Left renal cortex interstitium (tissue), 4 donors: ENCODE results near the gene TMEM132C. TPM values are rescaled to one million over a fixed set of nuclear protein-coding genes. Genes with fewer than 3 reads are reported as not detected.
"Not testable (repeated sequence)": the region's sequence is repeated elsewhere in the genome, so short reads cannot be mapped to it uniquely, and the experiment has no call there.

ENCODE experiments used
- DNase-seq, 4 donors: peaks; one replicate each; pipeline ENCODE4 v3.0.0-alpha.2; 2013; ENCODE audit warnings: low read depth in 4 of 4, low spot score in 2 of 4, missing footprints in 1 of 4
- polyA plus RNA-seq, 4 donors: library from polyadenylated mRNA; unstranded; fragments of 120-200 nt; gene quantifications; one replicate each; pipeline ENCODE4 v1.2.1, GENCODE V29; 2013; ENCODE audit not compliant: insufficient read length in 4 of 4

The TMEM132C gene
- 1 to 10 TPM; 1.9 to 3.8 (median 2.4) TPM for polyA plus RNA-seq

DNA sequence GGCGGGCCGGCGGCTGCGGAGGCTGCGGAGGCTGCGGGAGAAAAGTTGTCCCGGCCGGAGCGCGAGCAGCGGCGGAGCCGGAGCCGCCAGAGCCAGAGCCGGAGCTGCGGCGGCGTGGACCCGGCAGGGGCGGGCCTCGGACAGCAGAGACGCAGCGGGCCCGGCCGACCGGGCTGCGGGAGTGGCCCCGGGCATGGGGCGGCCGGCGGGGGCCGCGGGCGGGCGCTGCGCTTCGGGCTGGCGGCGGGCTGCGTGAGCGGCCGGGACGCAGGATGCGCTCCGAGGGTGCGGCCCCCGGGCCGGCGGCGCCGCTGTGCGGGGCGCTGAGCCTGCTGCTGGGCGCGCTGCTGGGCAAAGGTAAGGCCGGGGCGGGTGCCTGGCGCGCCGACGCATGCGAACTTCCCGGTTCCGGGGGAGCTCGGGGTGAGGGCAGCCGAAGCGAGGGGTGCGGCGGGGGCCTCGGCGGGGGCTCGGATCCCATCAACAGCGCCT, at the start of gene TMEM132C:
Gene TMEM132C (plus strand): TSS at position 40 of the 492 bp plus-strand sequence. CDS start 233 bp downstream, at position 273.
- DNase-seq, result no peak

DNA sequence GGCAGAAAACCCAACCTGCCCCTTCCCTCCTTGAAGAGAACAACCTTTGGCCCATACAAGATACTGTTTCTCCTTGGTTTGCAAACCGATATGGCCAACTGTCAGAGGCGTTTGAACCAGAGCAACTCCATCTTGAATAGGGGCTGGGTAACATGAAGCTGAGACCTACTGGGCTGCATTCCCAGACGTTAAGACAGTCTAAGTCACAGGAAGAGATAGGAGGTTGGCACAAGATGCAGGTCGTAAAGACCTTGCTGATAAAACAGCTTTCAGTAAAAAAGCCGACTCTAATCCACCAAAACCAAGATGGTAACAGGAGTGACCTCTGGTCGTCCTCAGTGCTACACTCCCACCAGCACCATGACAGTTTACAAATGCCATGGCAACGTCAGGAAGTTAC, 42.7 kb upstream of the TMEM132C start:
- DNase-seq, result no peak

DNA sequence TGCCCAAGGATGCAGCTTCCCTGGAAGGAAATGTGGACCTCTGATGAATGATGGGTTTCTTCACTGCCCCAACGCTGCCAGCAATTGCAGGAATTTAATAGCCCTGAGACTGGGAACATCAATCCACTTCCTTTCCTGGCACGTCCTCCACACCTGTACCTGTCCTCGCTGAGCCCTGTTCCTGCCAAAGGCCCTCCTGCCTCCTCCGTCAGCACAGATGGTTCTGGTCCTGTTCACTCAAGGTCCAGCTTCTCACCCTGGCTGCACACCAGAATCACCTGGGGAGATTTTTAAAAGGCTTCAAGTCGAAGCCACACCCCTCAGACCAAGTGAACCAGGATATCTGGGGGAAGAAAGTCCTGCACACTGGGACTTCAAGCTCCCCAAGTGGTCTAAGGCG, 38.4 kb upstream of the TMEM132C start:
- DNase-seq, result no peak

DNA sequence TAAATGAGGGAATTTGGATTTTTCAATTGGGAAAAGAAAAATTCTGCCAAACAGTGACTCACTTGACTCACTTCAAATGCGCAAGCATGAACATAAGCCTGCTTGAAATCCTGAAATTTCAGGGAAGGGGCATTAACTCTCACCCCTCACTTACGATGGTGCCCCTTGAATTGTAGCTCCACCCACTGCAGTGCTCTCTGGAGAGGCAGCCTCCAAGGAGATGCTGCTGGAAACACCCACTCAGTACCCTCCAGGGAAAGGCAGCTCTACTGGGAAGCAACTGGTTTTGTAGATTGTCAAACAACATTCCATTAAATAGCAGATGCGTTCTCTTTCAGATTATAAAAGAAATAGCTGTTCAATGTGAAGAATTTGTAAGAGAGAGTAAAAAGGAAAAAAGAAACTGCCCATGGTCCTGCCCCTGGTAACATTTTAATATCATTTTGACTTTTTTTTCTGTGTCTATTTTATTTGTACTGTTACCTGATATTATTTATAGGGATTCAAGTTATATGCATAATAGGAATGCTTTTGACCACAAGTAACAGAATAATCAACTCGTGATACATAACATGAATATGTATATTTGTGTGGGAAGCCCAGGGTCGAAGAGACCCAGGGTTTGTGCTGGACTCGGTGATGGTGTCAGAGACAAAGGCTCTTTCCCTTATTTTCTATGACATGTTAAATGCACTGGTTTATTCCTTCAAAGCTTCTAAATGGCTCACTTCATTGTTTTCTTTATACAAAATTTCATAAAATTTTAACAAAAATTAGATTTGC, 31.1 kb upstream of the TMEM132C start:
- DNase-seq, result no peak

DNA sequence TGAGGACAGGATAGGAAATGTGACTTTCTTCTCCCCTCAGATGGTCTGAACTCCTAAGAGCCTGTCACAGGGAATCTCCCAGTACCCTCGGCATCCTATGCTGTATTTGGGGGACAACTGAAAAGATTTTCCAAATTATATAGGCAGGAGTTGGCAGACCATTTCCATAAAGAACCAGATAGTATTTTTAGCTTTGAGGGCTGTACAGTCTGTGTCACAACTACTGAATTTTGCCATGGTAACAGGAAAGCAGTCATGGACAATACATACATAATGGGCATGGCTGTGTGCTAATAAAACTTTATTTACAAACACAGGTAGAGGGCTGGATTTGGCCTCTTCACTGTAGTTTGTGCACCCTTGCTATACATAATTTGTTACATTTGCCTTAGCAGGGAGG, 30.4 kb upstream of the TMEM132C start:
- no peak for DNase-seq

DNA sequence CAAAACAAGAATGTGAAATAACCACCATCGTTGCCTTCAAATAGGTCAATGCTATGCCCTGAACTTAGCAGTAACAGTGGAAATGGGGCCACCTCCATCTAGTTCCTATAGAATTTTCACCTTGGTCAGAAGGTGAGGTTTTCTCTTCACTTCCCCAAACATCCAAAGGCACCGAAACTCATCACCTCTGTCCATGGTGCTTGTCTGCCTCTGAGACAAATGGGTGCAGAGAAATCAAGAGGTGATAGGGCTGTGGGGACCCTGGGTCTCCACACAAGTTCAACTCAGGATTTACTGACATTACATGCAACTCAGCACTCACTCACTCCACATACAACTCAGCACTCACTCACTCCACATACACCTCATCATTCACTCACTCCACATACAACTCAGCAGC, 26.2 kb upstream of the TMEM132C start:
- DNase-seq, result no peak

DNA sequence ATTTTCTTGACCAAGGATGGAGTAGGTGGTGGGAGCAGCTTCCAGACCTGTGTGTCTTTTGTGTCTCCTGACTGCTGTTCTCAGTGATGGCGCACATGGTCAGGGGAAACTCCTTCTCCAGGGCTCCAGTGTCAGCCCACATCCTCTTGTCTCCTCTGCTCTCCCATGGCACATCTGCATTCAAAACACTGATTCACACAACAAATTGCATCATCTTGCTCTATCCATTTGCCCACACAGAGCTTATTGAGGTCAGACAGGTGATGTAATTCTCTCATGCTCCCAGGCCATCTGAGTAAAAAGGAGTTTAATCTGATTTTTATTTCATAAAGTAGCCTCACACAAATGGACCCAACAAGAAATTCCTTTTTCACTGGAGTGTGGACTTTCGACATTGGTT, 21.8 kb upstream of the TMEM132C start:
- DNase-seq, result no peak

DNA sequence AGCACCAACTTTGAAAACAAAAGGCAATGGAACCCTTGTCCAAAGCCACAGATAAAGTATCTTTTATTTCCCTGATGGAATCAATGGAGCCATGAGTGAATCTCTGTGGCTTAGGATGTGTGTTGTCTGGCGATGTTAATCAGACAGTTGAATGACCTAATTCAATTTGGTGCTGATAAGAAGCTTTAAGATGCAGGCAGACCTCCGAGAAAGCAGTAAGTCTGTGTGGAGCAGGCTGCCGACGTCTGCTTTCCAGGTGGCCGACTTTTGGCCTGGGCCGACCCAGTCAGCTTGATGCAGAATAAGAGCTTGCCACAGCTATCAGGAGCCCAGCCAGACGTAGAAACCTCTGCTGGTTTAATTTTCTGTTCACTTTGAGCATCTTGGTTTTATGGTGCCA, 21.1 kb upstream of the TMEM132C start:
- DNase-seq, result no peak

DNA sequence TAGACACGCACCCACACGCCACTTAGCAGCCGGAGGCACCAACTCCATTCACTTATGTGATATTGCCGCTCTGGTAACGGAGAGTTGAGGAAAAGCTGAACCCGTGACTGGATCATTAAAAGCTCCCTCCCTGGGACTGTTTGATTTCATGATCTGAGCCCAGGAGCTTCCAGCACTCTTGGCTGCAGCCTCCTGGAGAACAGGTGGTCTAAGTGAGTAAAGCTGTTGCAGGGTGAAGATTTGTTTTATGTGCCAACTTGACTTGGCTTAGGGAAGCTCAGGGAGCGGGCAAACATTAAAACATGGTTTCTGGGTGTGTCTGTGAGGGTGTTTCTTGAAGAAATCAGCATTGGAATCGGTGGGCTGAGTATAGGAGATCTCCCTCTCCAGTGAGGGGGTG, 16.9 kb upstream of the TMEM132C start:
- DNase-seq, result no peak

DNA sequence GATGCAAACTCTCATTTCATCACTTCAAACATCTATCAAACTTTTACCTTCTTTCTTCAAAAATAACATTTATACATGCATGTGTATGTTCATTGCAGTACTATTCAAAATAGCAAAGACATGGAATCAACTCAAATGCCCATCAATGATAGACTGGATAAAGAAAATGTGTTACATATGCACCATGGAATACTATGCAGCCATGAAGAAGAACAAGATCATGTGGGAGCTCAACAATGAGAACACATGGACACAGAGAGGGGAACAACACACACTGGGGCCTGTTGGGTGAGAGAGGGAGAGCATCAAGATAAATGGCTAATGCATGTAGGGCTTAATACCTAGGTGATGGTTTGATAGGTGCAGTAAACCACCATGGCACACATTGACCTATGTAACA, 13.1 kb upstream of the TMEM132C start:
- DNase-seq, result not testable (repeated sequence)

DNA sequence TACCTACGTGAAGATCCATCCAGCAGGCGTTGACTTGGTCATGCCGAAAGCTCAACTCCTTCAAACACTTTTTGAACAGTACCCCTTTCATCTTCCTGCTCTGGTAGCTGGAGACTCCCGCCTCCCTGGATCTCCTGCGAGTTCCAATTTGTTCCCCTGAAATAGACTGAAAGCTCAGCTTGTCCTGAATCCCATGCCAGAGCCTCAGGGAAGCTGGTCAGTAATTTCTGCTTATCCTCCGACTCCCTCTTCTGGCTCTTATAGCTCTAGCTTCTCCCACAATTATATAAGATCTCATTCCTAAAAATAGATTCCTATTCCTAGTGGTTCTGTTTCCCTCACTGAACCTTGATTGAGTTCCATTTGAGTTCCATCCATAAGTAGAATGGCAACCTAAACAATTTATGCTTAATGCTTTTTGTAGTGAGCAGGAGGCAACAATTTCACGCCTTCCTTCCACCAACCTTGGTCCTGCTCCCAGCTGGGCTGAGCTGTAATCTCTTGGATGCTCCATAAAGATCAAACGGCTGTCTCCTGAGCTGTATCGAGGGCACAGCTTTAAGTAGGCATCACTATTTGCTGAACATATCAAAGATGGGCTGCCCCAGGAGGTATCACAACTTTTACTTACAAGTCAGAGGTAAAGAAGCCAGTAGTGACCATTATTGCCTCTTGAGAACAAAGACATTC, 8.0 kb upstream of the TMEM132C start:
- no peak for DNase-seq

DNA sequence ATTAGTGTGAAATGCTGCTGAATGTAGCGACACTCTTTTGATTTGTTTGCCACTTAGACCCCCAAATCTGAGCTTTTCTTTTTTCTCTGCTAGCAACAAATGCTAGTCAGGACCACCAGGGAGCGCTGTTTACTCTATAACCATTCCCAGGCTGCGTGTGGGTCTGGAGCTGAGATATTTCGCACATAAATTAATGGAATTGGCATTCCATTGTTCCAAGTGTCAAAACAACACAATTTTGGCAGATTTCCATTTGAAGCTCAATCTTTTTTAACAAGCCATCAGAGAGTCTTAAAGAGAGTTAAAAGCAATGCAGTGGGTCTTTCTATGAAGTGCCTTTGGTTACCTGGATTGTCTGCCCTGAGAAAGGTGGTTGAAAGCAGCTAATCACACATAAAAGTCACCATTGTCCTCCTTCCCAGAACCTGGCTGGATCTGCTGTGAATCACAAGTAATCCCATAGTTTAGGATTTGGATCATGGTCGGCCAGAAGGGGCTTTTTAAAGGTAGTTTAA, 7.4 kb upstream of the TMEM132C start:
- DNase-seq, result peak in 1 of 4 donors; percentile 49

DNA sequence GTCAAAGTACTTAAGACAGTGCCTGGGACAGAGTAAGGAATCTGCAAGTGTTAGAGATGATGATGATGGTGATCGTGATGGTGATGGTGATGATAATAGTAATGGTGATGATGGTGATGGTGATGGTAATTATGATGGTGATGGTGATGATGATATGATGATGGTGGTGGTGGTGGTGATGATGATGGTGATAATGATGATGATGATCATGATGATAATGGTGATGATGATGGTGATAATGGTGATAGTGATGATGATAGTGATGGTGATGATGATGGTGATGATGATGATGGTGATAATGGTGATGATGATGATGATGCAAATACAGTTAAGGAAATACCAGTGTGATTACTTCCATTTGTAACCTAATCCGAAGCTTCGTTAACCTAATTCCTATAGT, 5.2 kb upstream of the TMEM132C start:
- no peak for DNase-seq

DNA sequence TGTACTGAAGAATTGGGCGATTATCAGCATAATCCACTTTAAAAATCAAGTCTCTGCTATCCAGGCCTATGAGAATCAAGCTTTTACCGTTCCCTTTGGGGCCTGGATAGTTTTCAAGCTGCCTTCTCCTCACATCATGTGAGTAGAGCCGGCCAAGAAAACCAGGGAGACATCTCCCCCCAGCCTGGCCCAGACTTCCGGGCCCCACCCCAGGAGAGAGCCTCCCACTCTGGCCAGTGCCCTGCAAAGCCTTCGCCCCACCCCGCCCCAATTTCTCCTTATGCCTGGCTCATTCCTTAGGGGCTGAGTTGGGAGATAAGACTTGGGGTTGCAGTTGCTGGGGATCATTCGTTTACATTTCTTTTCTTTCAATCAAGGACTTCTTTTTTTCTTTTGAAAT, 1.4 kb upstream of the TMEM132C start:
- DNase-seq, result no peak

DNA sequence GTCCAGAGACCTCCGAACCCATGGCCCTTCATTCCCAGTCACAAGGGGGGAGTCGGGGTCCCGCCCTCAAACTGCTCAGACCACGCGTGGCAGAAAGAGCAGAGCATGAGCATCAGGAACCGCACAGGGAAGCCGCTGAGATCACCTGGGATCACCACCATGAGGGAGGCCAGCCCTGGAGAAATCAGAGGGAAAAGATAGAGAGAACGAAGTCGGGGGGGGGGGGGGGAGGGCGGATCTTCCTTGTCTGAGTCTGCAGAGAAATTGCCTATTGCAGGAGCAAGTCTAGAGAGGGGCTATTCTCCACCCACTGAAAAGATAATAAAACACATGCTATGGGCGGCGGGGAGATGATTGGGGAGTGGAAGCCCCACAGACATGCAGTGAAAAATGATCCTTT, 884 bp upstream of the TMEM132C start:
- DNase-seq, result no peak

DNA sequence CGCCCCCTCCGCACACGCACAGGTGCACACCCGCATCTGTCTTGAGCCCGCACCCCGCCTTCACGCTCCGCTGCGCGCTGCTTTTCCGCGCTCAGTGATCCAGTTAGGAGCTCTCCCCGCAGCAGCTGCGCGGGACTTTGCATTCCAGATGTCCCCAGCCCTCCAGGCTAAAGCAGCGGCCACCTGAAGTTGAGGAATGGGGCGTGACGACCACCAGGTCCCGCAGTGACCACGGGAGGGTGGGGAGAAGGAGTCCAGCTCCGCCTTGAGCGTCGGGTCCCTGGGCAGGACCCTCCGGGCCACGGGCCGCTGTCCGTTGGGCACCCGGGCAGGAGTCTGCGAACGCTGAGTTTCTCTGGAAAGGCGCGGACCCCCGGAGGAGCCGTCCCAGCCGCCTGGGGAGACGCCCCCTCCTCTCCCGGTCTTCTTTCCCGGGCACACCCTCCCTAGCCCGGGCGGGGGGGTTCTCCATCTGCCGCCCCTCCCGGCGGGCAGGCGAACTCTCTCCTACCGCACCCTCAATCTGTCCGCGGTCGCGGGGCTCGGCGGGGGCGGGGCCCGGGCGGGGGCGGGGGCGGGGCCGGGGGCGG, 334 bp upstream of the TMEM132C start:
- DNase-seq, result no peak

DNA sequence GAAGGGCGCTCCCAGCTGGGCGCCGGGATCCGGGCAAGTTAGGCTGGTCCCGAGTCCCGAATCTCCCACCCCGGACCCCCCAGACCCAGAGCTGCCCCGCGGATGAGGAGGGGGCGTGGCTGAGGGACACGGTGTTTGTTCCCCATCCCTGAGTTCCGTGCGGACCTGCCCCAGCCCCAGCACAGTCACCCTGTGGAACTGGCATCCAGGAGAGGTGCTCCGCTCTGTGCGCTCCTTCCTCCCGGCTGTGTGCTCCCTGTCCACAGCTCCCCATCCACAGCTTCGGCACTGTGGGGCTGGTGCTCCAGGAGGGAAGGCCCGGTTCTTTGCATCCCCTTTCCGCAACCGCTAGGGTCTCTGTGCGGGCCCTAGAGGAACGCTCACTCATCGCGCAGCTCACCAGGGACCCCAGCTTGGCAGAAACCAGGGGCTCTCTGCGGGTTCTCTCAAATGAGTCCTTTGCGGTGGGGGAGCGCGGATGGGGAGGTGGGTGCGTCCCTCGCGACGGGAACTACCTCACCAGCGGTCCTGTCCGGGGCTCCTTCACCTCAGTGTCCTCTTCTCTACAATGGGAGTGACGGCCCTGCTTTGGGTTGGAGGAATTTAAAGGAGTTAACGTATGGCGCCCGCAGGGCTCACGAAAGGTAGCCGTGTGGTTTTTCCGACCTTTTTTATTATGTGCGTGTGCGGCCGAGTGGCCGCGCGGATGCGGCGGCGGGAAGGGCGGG, 845 bp downstream of the TMEM132C start:
- no peak for DNase-seq

DNA sequence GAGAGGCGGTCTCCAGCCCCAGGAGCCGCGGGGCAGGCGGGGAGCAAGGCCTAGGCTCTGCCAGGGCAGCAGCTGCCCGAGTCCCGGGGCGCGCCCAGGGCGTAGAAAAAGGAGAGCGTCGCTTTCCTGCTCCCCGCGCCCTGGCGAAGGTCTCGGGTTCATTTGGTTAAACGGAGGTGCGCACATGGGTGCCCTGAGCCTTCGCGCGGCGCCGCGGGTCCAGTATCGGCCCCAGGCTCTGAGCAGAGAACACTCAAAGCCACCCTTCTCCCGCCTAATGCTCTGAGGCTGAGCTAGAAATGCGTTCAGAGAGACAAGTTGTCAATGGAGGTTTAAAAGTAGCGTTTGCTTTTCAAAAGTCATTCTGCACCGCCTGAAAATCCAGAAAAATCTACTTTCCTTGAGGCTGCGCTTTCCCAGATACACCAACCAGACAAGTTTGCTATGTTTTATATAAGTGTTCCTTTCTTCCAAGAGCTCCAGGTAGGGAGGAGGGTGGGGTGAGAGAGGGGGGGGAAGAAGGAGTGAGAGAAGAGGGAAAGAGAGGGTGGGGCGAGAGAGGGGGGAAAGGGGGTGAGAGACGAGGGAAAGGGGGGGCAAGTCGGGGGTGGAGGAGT, 1.5 kb downstream of the TMEM132C start:
- DNase-seq, result no peak

DNA sequence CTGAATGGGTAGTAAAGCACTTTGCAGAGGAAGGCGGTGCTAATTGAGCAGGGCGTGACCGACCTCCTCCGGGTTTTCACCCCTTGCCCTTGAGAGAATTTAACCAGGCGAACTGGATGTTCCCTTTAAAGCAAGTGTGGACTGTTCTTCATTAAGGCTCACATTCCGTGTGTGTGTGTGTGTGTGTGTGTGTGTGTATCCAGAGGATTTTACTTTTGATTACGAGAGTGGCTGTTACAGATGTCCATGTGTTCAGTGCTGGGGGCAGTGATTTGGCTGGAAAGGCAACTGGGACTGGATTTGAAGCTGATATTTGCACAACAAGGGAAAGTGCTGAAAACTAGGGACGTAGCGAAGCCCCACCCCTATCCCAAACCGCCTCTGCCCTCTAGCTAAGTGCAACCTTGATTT, 2.2 kb downstream of the TMEM132C start:
- DNase-seq, result no peak

DNA sequence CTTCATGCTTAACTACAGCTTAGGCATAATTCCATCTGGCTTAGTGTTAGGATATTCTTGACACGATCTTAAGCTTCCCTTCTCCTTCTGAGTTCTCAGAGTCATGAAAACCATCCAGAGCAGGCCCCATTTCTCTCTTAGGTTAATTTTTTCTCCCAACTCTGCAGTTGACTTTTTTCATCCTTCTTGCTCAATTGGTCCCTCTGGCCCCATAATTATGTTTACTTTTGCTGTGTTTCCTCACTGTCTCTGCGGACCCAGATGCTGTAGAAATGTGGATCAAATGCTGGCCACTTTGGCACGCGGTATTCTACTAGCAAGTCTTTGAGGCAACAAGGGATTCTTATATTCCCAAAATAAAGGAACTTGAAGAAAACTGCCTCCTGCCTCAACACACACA, 9.5 kb downstream of the TMEM132C start:
- no peak for DNase-seq
